Vagina (tissue), 2 donors: ENCODE measurements around the gene IL1RL1. TPM values are rescaled to one million over a fixed set of nuclear protein-coding genes. Genes with fewer than 3 reads are reported as not detected.

Experiments
- DNase-seq, 2 donors: peaks; one replicate each; pipeline ENCODE4 v3.0.0-alpha.2; 2017; ENCODE audit errors: extremely low spot score in 2 of 2
- H3K27ac ChIP-seq: fragments of 200-600 bp; sonication (generic); one replicate; pipeline ENCODE4 v1.5.1; 2019
- H3K27me3 ChIP-seq: fragments of 200-600 bp; sonication (generic); one replicate; pipeline ENCODE4 v1.5.1; 2019
- H3K36me3 ChIP-seq, 2 donors: fragments of 200-600 bp; sonication (generic); one replicate each; pipeline ENCODE4 v1.5.1; 2017 to 2019
- H3K4me1 ChIP-seq: fragments of 200-600 bp; sonication (generic); one replicate; pipeline ENCODE4 v1.5.1; 2019
- H3K4me3 ChIP-seq, 2 donors: fragments of 200-600 bp; sonication (generic); 1 replicate in 1 of 2; 2 replicates in 1 of 2; pipeline ENCODE4 v1.5.1; 2016 to 2019
- H3K9me3 ChIP-seq: fragments of 200-600 bp; sonication (generic); one replicate; pipeline ENCODE4 v1.5.1; 2019
- CTCF ChIP-seq, 3 experiments: fragments of 450-650 bp in 2 of 3; fragments of 200-600 bp in 1 of 3; sonication (generic) in 1 of 3; IDR thresholded peaks; one replicate each; pipeline ENCODE4 v1.5.1; 2017 to 2019; ENCODE audit warnings: antibody characterized with exemption in 3 of 3, mild to moderate bottlenecking in 2 of 3, moderate library complexity in 2 of 3
- POLR2A ChIP-seq, 2 donors: fragments of 450-650 bp; IDR thresholded peaks; one replicate each; pipeline ENCODE4 v1.6.1; 2017; ENCODE audit warnings: antibody characterized with exemption in 2 of 2, mild to moderate bottlenecking in 2 of 2, moderate library complexity in 2 of 2
- POLR2AphosphoS5 ChIP-seq, 2 donors: sonication (generic); formaldehyde crosslinking; IDR thresholded peaks; one replicate each; pipeline ENCODE4 v1.9.0; 2017; ENCODE audit warnings: antibody characterized with exemption in 2 of 2, mild to moderate bottlenecking in 2 of 2, low read depth in 1 of 2; ENCODE audit not compliant: insufficient read depth in 1 of 2
- intact Hi-C: fragments of 100-400 bp; cut with DNase I; formaldehyde crosslinking; loops from one replicate; pipeline ENCODE4 v1.15.1; 2023
- total RNA-seq: library from RNA; depleted of rRNA; stranded (reverse); fragments of >200 nt; gene quantifications from one replicate; pipeline ENCODE4 v1.2.3, GENCODE V29; 2016

IL1RL1 gene
- total RNA-seq, 1 donor from 2014 or later, result 10.6 TPM

- H3K36me3 ChIP-seq, result no peaks in the 10 kb centered on the region
- H3K4me1 ChIP-seq, result no peaks in the 10 kb centered on the region
- H3K27me3 ChIP-seq, result no peaks in the 10 kb centered on the region
- TF ChIP-seq CTCF (IDR thresholded peaks at IDR 0.05), result no peak
- no peak for TF ChIP-seq POLR2AphosphoS5 (IDR thresholded peaks at IDR 0.05; ENCODE audit: insufficient read depth in 1 of 2, low read depth in 1 of 2)
- no peak for TF ChIP-seq POLR2A (IDR thresholded peaks at IDR 0.05)
- H3K9me3 ChIP-seq, result no peaks in the 10 kb centered on the region
- no peak for DNase-seq
- H3K27ac ChIP-seq, result no peak overlapping the region
- intact Hi-C loops, result no loop called here
- no peak overlapping the region for H3K4me3 ChIP-seq
These were observed 64.8 kb downstream of the IL1RL1 start for GRCh38 chr2:102376052-102376591.

- TF ChIP-seq POLR2AphosphoS5 (IDR thresholded peaks at IDR 0.05; ENCODE audit: insufficient read depth in 1 of 2, low read depth in 1 of 2), result no peak
- TF ChIP-seq POLR2A (IDR thresholded peaks at IDR 0.05), result no peak
- no peak for TF ChIP-seq CTCF (IDR thresholded peaks at IDR 0.05)
These were observed 72.4 kb downstream of the IL1RL1 start for GRCh38 chr2:102383722-102384121.

GRCh38 chr2:102385522-102385921 lies 74.2 kb downstream of the IL1RL1 start:
- Histone ChIP-seq H3K9me3 (peaks cover 5% of the 10 kb centered on the region), H3K36me3 (no peaks in the 10 kb centered on the region), H3K27ac (no peak overlapping the region), H3K4me1 (no peaks in the 10 kb centered on the region), H3K27me3 (no peaks in the 10 kb centered on the region), H3K4me3 (no peak overlapping the region)
- no peak for TF ChIP-seq CTCF (IDR thresholded peaks at IDR 0.05)
- TF ChIP-seq POLR2A (IDR thresholded peaks at IDR 0.05), result no peak
- no peak for TF ChIP-seq POLR2AphosphoS5 (IDR thresholded peaks at IDR 0.05; ENCODE audit: insufficient read depth in 1 of 2, low read depth in 1 of 2)
- intact Hi-C loops, result no loop called here
- DNase-seq, result no peak

More at GRCh38 chr2:102383722-102384121, 72.4 kb downstream of the IL1RL1 start:
- no peaks in the 10 kb centered on the region for H3K36me3 ChIP-seq
- no peak overlapping the region for H3K4me3 ChIP-seq
- intact Hi-C loops, result no loop called here
- H3K27ac ChIP-seq, result no peak overlapping the region
- H3K9me3 ChIP-seq, result peaks cover 5% of the 10 kb centered on the region
- H3K27me3 ChIP-seq, result no peaks in the 10 kb centered on the region
- DNase-seq, result no peak
- no peaks in the 10 kb centered on the region for H3K4me1 ChIP-seq

GRCh38 chr2:102386004-102386403 lies 74.6 kb downstream of the IL1RL1 start:
- no peaks in the 10 kb centered on the region for H3K36me3 ChIP-seq
- intact Hi-C loops, result no loop called here
- no peaks in the 10 kb centered on the region for H3K27me3 ChIP-seq
- H3K27ac ChIP-seq, result no peak overlapping the region
- peaks cover 5% of the 10 kb centered on the region for H3K9me3 ChIP-seq
- H3K4me3 ChIP-seq, result no peak overlapping the region
- H3K4me1 ChIP-seq, result no peaks in the 10 kb centered on the region
- TF ChIP-seq CTCF (IDR thresholded peaks at IDR 0.05), result no peak
- DNase-seq, result no peak

GRCh38 chr2:102386867-102387541 lies 75.6 kb downstream of the IL1RL1 start:
- Histone ChIP-seq H3K4me3 (no peak overlapping the region), H3K27me3 (no peaks in the 10 kb centered on the region), H3K4me1 (no peaks in the 10 kb centered on the region), H3K36me3 (no peaks in the 10 kb centered on the region), H3K27ac (no peak overlapping the region), H3K9me3 (peaks cover 5% of the 10 kb centered on the region)
- intact Hi-C loops, result no loop called here
- DNase-seq, result no peak
- TF ChIP-seq POLR2A (IDR thresholded peaks at IDR 0.05), result no peak
- TF ChIP-seq CTCF (IDR thresholded peaks at IDR 0.05), result no peak
- TF ChIP-seq POLR2AphosphoS5 (IDR thresholded peaks at IDR 0.05; ENCODE audit: insufficient read depth in 1 of 2, low read depth in 1 of 2), result no peak
